GM18909 (cell line): ENCODE data around the gene SRPK3.
"Not testable (repeated sequence)": the region's sequence is repeated elsewhere in the genome, so short reads cannot be mapped to it uniquely, and the experiment has no call there.

Source experiments
- ATAC-seq: cut with Tn5 transposase; IDR thresholded peaks from one replicate; pipeline ENCODE4 v1.9.1; 2021; ENCODE audit warnings: mild to moderate bottlenecking; ENCODE audit not compliant: unreplicated experiment, poor library complexity

The SRPK3 gene

GRCh38 chrX:153780678-153781427, at the start of gene SRPK3:
Gene SRPK3 (plus strand): TSS chrX:153781041. CDS start chrX:153781087, 46 bp downstream.
- ATAC-seq, result no peak

- no peak for ATAC-seq
These were observed 49.6 kb upstream of the SRPK3 start for GRCh38 chrX:153731117-153731844.

- no peak for ATAC-seq
These were observed 49.0 kb upstream of the SRPK3 start for GRCh38 chrX:153731845-153732215.

- ATAC-seq, result no peak
These were observed 48.4 kb upstream of the SRPK3 start for GRCh38 chrX:153732401-153732800.

GRCh38 chrX:153733651-153734240, 47.1 kb upstream of the SRPK3 start:
- ATAC-seq, result no peak

- no peak for ATAC-seq
These were observed 46.0 kb upstream of the SRPK3 start for GRCh38 chrX:153734871-153735270.

- ATAC-seq, result no peak
These were observed 45.6 kb upstream of the SRPK3 start for GRCh38 chrX:153735274-153735673.

GRCh38 chrX:153736071-153736820, 44.6 kb upstream of the SRPK3 start:
- ATAC-seq, result no peak

GRCh38 chrX:153736871-153737441, 43.9 kb upstream of the SRPK3 start:
- ATAC-seq, result no peak

- ATAC-seq, result no peak
These were observed 42.7 kb upstream of the SRPK3 start for GRCh38 chrX:153738056-153738605.

GRCh38 chrX:153739754-153740486, 40.9 kb upstream of the SRPK3 start:
- ATAC-seq, result no peak

- ATAC-seq, result no peak
These were observed 40.1 kb upstream of the SRPK3 start for GRCh38 chrX:153740631-153741222.

- no peak for ATAC-seq
These were observed 39.4 kb upstream of the SRPK3 start for GRCh38 chrX:153741446-153741845.

- not testable (repeated sequence) for ATAC-seq
These were observed 38.7 kb upstream of the SRPK3 start for GRCh38 chrX:153742111-153742510.

- not testable (repeated sequence) for ATAC-seq
These were observed 37.9 kb upstream of the SRPK3 start for GRCh38 chrX:153742796-153743467.

GRCh38 chrX:153743468-153744209, 37.2 kb upstream of the SRPK3 start:
- ATAC-seq, result not testable (repeated sequence)

- ATAC-seq, result no peak
These were observed 36.4 kb upstream of the SRPK3 start for GRCh38 chrX:153744210-153745066.
